ENCODE data around the gene ERC2.

GRCh38 chr3:55468251-55468650 lies 1000.0 kb downstream of the ERC2 start:
- TF ChIP-seq CTCF (IDR thresholded peaks at IDR 0.05) (no peak), POLR2AphosphoS5 (IDR thresholded peaks at IDR 0.05) (no peak)
